ENCODE results near the gene A2ML1.
"Not testable (repeated sequence)": the region's sequence is repeated elsewhere in the genome, so short reads cannot be mapped to it uniquely, and the experiment has no call there.

Gene A2ML1

GRCh38 chr12:8801213-8801612 is 21.2 kb upstream of the A2ML1 start:
- not testable (repeated sequence) for H3K36me3 Mint-ChIP-seq; H3K4me3 Mint-ChIP-seq; ATAC-seq (ENCODE audit: low read depth); DNase-seq (ENCODE audit: low spot score in 2 of 2); H3K4me1 Mint-ChIP-seq; H3K27ac Mint-ChIP-seq; H3K9me3 Mint-ChIP-seq; H3K27me3 Mint-ChIP-seq

GRCh38 chr12:8804833-8805232 is 17.6 kb upstream of the A2ML1 start:
- H3K9me3 Mint-ChIP-seq; H3K4me3 Mint-ChIP-seq; H3K36me3 Mint-ChIP-seq; ATAC-seq (ENCODE audit: low read depth); H3K27me3 Mint-ChIP-seq; DNase-seq (ENCODE audit: low spot score in 2 of 2); H3K4me1 Mint-ChIP-seq; H3K27ac Mint-ChIP-seq: not testable (repeated sequence)

GRCh38 chr12:8805487-8805886 is 16.9 kb upstream of the A2ML1 start:
- not testable (repeated sequence) for H3K4me1 Mint-ChIP-seq; H3K4me3 Mint-ChIP-seq; H3K27ac Mint-ChIP-seq; ATAC-seq (ENCODE audit: low read depth); H3K27me3 Mint-ChIP-seq; DNase-seq (ENCODE audit: low spot score in 2 of 2); H3K9me3 Mint-ChIP-seq; H3K36me3 Mint-ChIP-seq

- not testable (repeated sequence) for H3K27ac Mint-ChIP-seq; H3K27me3 Mint-ChIP-seq; H3K4me3 Mint-ChIP-seq; DNase-seq (ENCODE audit: low spot score in 2 of 2); H3K9me3 Mint-ChIP-seq; H3K36me3 Mint-ChIP-seq; ATAC-seq (ENCODE audit: low read depth); H3K4me1 Mint-ChIP-seq
Measured at GRCh38 chr12:8807084-8807483, 15.3 kb upstream of the A2ML1 start.

GRCh38 chr12:8810112-8810511 is 12.3 kb upstream of the A2ML1 start:
- not testable (repeated sequence) for H3K27me3 Mint-ChIP-seq; H3K36me3 Mint-ChIP-seq; H3K4me3 Mint-ChIP-seq; ATAC-seq (ENCODE audit: low read depth); H3K9me3 Mint-ChIP-seq; H3K4me1 Mint-ChIP-seq; H3K27ac Mint-ChIP-seq; DNase-seq (ENCODE audit: low spot score in 2 of 2)

- Mint-ChIP-seq H3K27me3 (peaks cover 1% of the 10 kb centered on the region), H3K9me3 (no peaks in the 10 kb centered on the region), H3K27ac (no peak overlapping the region), H3K36me3 (no peaks in the 10 kb centered on the region), H3K4me1 (no peaks in the 10 kb centered on the region), H3K4me3 (no peak overlapping the region)
- DNase-seq (ENCODE audit: low spot score in 2 of 2) (no peak), ATAC-seq (ENCODE audit: low read depth) (no peak)
Measured at GRCh38 chr12:8813572-8814357, 8.7 kb upstream of the A2ML1 start.

GRCh38 chr12:8816448-8817050 is 5.9 kb upstream of the A2ML1 start:
- Mint-ChIP-seq H3K27me3 (peaks cover 1% of the 10 kb centered on the region), H3K36me3 (no peaks in the 10 kb centered on the region), H3K9me3 (no peaks in the 10 kb centered on the region), H3K4me1 (no peaks in the 10 kb centered on the region), H3K4me3 (no peak overlapping the region), H3K27ac (no peak overlapping the region)
- ATAC-seq (ENCODE audit: low read depth) (no peak), DNase-seq (ENCODE audit: low spot score in 2 of 2) (no peak)

- DNase-seq (ENCODE audit: low spot score in 2 of 2) = no peak
- Mint-ChIP-seq H3K27ac (no peak overlapping the region), H3K9me3 (no peaks in the 10 kb centered on the region), H3K4me1 (no peaks in the 10 kb centered on the region), H3K4me3 (no peak overlapping the region), H3K27me3 (peaks cover 1% of the 10 kb centered on the region), H3K36me3 (no peaks in the 10 kb centered on the region)
- ATAC-seq (ENCODE audit: low read depth) = no peak
Measured at GRCh38 chr12:8817856-8818255, 4.6 kb upstream of the A2ML1 start.

- Mint-ChIP-seq H3K36me3 (no peaks in the 10 kb centered on the region), H3K27ac (no peak overlapping the region), H3K9me3 (no peaks in the 10 kb centered on the region), H3K4me1 (no peaks in the 10 kb centered on the region), H3K4me3 (no peak overlapping the region), H3K27me3 (peaks cover 1% of the 10 kb centered on the region)
- ATAC-seq (ENCODE audit: low read depth) (no peak), DNase-seq (ENCODE audit: low spot score in 2 of 2) (no peak)
Measured at GRCh38 chr12:8818526-8818925, 3.9 kb upstream of the A2ML1 start.

GRCh38 chr12:8819666-8819980 is 2.8 kb upstream of the A2ML1 start:
- no peak overlapping the region for H3K27ac Mint-ChIP-seq
- no peaks in the 10 kb centered on the region for H3K36me3 Mint-ChIP-seq
- H3K4me1 Mint-ChIP-seq = no peaks in the 10 kb centered on the region
- no peaks in the 10 kb centered on the region for H3K9me3 Mint-ChIP-seq
- DNase-seq (ENCODE audit: low spot score in 2 of 2) (no peak), ATAC-seq (ENCODE audit: low read depth) (no peak)
- no peak overlapping the region for H3K4me3 Mint-ChIP-seq
- H3K27me3 Mint-ChIP-seq = peaks cover 1% of the 10 kb centered on the region

- H3K4me3 Mint-ChIP-seq; DNase-seq (ENCODE audit: low spot score in 2 of 2); H3K36me3 Mint-ChIP-seq; H3K27ac Mint-ChIP-seq; ATAC-seq (ENCODE audit: low read depth); H3K27me3 Mint-ChIP-seq; H3K9me3 Mint-ChIP-seq; H3K4me1 Mint-ChIP-seq: not testable (repeated sequence)
Measured at GRCh38 chr12:8820676-8821407, 1.6 kb upstream of the A2ML1 start.

GRCh38 chr12:8821591-8821990 is 830 bp upstream of the A2ML1 start:
- Mint-ChIP-seq H3K4me3 (no peak overlapping the region), H3K4me1 (no peaks in the 10 kb centered on the region)

GRCh38 chr12:8823565-8824300 is 1.3 kb downstream of the A2ML1 start:
- Mint-ChIP-seq H3K27ac (no peak overlapping the region), H3K27me3 (peaks cover 7% of the 10 kb centered on the region), H3K4me1 (no peaks in the 10 kb centered on the region), H3K4me3 (no peak overlapping the region), H3K36me3 (peaks cover 1% of the 10 kb centered on the region), H3K9me3 (peaks cover 1% of the 10 kb centered on the region)
- DNase-seq (ENCODE audit: low spot score in 2 of 2) (no peak), ATAC-seq (ENCODE audit: low read depth) (no peak)

More at GRCh38 chr12:8821591-8821990, 830 bp upstream of the A2ML1 start:
- H3K36me3 Mint-ChIP-seq = no peaks in the 10 kb centered on the region
- no peak for DNase-seq (ENCODE audit: low spot score in 2 of 2)
- ATAC-seq (ENCODE audit: low read depth) = no peak
- no peaks in the 10 kb centered on the region for H3K9me3 Mint-ChIP-seq
- H3K27me3 Mint-ChIP-seq = peaks cover 3% of the 10 kb centered on the region
- H3K27ac Mint-ChIP-seq = no peak overlapping the region
